Brain microvascular endothelial cell (primary cell): ENCODE results near the gene DTNB.

ENCODE experiments used
- DNase-seq: peaks from one replicate; pipeline ENCODE4 v3.0.0-alpha.2; 2020
- H3K27ac ChIP-seq: fragments of 250-450 bp; sonication (Bioruptor Pico); 2 replicates; pipeline ENCODE4 v1.5.1; 2020; ENCODE audit warnings: mild to moderate bottlenecking, moderate library complexity
- H3K27me3 ChIP-seq: fragments of 250-450 bp; sonication (Bioruptor Pico); replicated peaks from 2 replicates; pipeline ENCODE4 v1.5.1; 2020; ENCODE audit warnings: mild to moderate bottlenecking
- H3K36me3 ChIP-seq: fragments of 250-450 bp; sonication (Bioruptor Pico); replicated peaks from 2 replicates; pipeline ENCODE4 v1.5.1; 2020; ENCODE audit warnings: mild to moderate bottlenecking
- H3K4me3 ChIP-seq: 2 replicates; pipeline ENCODE4 v1.5.1; 2011; ENCODE audit warnings: low read depth, mild to moderate bottlenecking, control low read depth, low read length, moderate library complexity
- CTCF ChIP-seq: IDR thresholded peaks from 2 replicates; pipeline ENCODE4 v1.5.1; 2011; ENCODE audit warnings: low read depth, mild to moderate bottlenecking, moderate library complexity, low read length, control low read depth, inconsistent platforms; ENCODE audit errors: missing control alignments
- in situ Hi-C: cut with HindIII; loops from 2 replicates; pipeline ENCODE4 v1.10.0; 2017; ENCODE audit warnings: low sequenced_read_pairs, low pct_ligation_motif_present

Gene DTNB

GRCh38 chr2:25339211-25339674, 334.1 kb downstream of the DTNB start:
- no peaks in the 10 kb centered on the region for H3K27me3 ChIP-seq
- TF ChIP-seq CTCF, result no peak
- in situ Hi-C loops, result no loop called here
- H3K36me3 ChIP-seq, result no peaks in the 10 kb centered on the region
- no peak overlapping the region for H3K27ac ChIP-seq
- no peak for DNase-seq
- H3K4me3 ChIP-seq, result no peak overlapping the region

GRCh38 chr2:25338401-25338800, 335.0 kb downstream of the DTNB start:
- no peaks in the 10 kb centered on the region for H3K36me3 ChIP-seq
- TF ChIP-seq CTCF, result no peak
- no peak for DNase-seq
- in situ Hi-C loops, result no loop called here
- H3K4me3 ChIP-seq, result no peak overlapping the region
- no peaks in the 10 kb centered on the region for H3K27me3 ChIP-seq
- H3K27ac ChIP-seq, result no peak overlapping the region

GRCh38 chr2:25337891-25338290, 335.5 kb downstream of the DTNB start:
- H3K27me3 ChIP-seq, result no peaks in the 10 kb centered on the region
- TF ChIP-seq CTCF, result no peak
- no peak overlapping the region for H3K4me3 ChIP-seq
- DNase-seq, result no peak
- H3K36me3 ChIP-seq, result no peaks in the 10 kb centered on the region
- H3K27ac ChIP-seq, result no peak overlapping the region
- in situ Hi-C loops, result no loop called here

GRCh38 chr2:25337276-25337675, 336.1 kb downstream of the DTNB start:
- no peaks in the 10 kb centered on the region for H3K27me3 ChIP-seq
- no peak overlapping the region for H3K27ac ChIP-seq
- no peak for TF ChIP-seq CTCF
- in situ Hi-C loops, result no loop called here
- H3K4me3 ChIP-seq, result no peak overlapping the region
- H3K36me3 ChIP-seq, result no peaks in the 10 kb centered on the region
- DNase-seq, result no peak

GRCh38 chr2:25336383-25336841, 337.0 kb downstream of the DTNB start:
- H3K36me3 ChIP-seq, result no peaks in the 10 kb centered on the region
- H3K4me3 ChIP-seq, result no peak overlapping the region
- no peaks in the 10 kb centered on the region for H3K27me3 ChIP-seq
- DNase-seq, result no peak
- TF ChIP-seq CTCF, result no peak
- in situ Hi-C loops, result no loop called here
- no peak overlapping the region for H3K27ac ChIP-seq

- Histone ChIP-seq H3K4me3 (no peak overlapping the region), H3K36me3 (no peaks in the 10 kb centered on the region), H3K27me3 (no peaks in the 10 kb centered on the region), H3K27ac (no peak overlapping the region)
- no peak for TF ChIP-seq CTCF
- DNase-seq, result no peak
- in situ Hi-C loops, result no loop called here
Measured at GRCh38 chr2:25335971-25336370, 337.4 kb downstream of the DTNB start.
